A549 (cell line): ENCODE data around the gene TSHR.

ENCODE experiments used
- EP300 ChIP-seq, 2 experiments: fragments of >200 bp; sonication (Bioruptor Twin); formaldehyde crosslinking; IDR thresholded peaks; 2 replicates in 1 of 2; 3 replicates in 1 of 2; pipeline ENCODE4 v1.6.1; 2016 to 2017
- FOXS1 ChIP-seq: fragments of 250-450 bp; sonication (Bioruptor Pico); IDR thresholded peaks from 2 replicates; pipeline ENCODE4 v1.5.0; 2020; ENCODE audit warnings: mild to moderate bottlenecking, moderate library complexity
- JUNB ChIP-seq: fragments of >200 bp; sonication (Bioruptor Twin); formaldehyde crosslinking; IDR thresholded peaks from 2 replicates; pipeline ENCODE4 v1.6.1; 2016
- KDM1A ChIP-seq: fragments of 200-600 bp; sonication (generic); IDR thresholded peaks from 2 replicates; pipeline ENCODE4 v1.6.1; 2016; ENCODE audit warnings: low read depth, mild to moderate bottlenecking
- KDM5A ChIP-seq: fragments of 200-600 bp; sonication (generic); IDR thresholded peaks from 2 replicates; pipeline ENCODE4 v1.6.1; 2016; ENCODE audit warnings: antibody characterized with exemption, mild to moderate bottlenecking
- MAFK ChIP-seq: fragments of 450-650 bp; IDR thresholded peaks from 2 replicates; pipeline ENCODE4 v1.6.1; 2014; ENCODE audit not compliant: partially characterized antibody
- MAZ ChIP-seq: fragments of 150-350 bp; IDR thresholded peaks from 2 replicates; pipeline ENCODE4 v1.6.1; 2014; ENCODE audit warnings: antibody characterized with exemption, low read depth, low read length, borderline replicate concordance
- MYC ChIP-seq: IDR thresholded peaks from 2 replicates; pipeline ENCODE4 v1.6.1; 2012; ENCODE audit warnings: mild to moderate bottlenecking, inconsistent platforms, low read length, improper control_type of control experiment, borderline replicate concordance
- PHF8 ChIP-seq: fragments of 200-600 bp; sonication (generic); IDR thresholded peaks from 2 replicates; pipeline ENCODE4 v1.6.1; 2016; ENCODE audit warnings: low read depth, mild to moderate bottlenecking, antibody characterized with exemption, moderate library complexity, borderline replicate concordance
- POLR2A ChIP-seq: IDR thresholded peaks from 2 replicates; pipeline ENCODE4 v1.6.1; 2012; ENCODE audit warnings: mild to moderate bottlenecking, low read length
- TF ChIP-seq, protein P1 (sequence below): fragments of >200 bp; sonication (Bioruptor Twin); formaldehyde crosslinking; IDR thresholded peaks from 3 replicates; pipeline ENCODE4 v1.5.1; 2016
- TF ChIP-seq, protein P2 (sequence below): fragments of 150-350 bp; IDR thresholded peaks from 2 replicates; pipeline ENCODE4 v1.6.1; 2014; ENCODE audit warnings: low read depth, mild to moderate bottlenecking, low read length
- TF ChIP-seq, protein P3 (sequence below): fragments of 200-600 bp; sonication (generic); IDR thresholded peaks from 2 replicates; pipeline ENCODE4 v1.6.1; 2016; ENCODE audit warnings: antibody characterized with exemption, mild to moderate bottlenecking, moderate library complexity
- TF ChIP-seq, protein P4 (sequence below): fragments of 450-650 bp; IDR thresholded peaks from 2 replicates; pipeline ENCODE4 v1.6.1; 2014; ENCODE audit warnings: antibody characterized with exemption

DNA sequence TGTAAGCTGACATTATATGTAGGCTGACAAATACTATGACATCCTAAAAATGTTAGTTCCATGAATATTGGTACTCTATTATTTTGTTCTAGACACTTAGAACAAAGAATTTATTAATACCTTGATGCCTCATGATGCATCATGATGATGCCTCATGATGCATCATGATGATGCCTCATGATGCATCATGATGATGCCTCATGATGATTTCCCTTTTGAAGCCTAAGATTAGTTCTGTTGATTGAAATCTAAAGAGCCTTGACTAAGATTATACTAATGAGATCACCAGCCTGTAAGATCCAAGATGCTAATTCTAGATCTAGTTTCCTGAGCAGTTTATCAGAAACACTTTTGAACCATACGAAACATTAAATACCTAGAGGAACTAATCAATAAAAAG, 9.2 kb upstream of the TSHR start:
- TF ChIP-seq EP300 (IDR thresholded peaks at IDR 0.05), result no peak
- TF ChIP-seq, protein P1, sequence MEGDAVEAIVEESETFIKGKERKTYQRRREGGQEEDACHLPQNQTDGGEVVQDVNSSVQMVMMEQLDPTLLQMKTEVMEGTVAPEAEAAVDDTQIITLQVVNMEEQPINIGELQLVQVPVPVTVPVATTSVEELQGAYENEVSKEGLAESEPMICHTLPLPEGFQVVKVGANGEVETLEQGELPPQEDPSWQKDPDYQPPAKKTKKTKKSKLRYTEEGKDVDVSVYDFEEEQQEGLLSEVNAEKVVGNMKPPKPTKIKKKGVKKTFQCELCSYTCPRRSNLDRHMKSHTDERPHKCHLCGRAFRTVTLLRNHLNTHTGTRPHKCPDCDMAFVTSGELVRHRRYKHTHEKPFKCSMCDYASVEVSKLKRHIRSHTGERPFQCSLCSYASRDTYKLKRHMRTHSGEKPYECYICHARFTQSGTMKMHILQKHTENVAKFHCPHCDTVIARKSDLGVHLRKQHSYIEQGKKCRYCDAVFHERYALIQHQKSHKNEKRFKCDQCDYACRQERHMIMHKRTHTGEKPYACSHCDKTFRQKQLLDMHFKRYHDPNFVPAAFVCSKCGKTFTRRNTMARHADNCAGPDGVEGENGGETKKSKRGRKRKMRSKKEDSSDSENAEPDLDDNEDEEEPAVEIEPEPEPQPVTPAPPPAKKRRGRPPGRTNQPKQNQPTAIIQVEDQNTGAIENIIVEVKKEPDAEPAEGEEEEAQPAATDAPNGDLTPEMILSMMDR, result no peak
- no peak for TF ChIP-seq MAFK
- no peak for TF ChIP-seq POLR2A
- TF ChIP-seq, protein P2, sequence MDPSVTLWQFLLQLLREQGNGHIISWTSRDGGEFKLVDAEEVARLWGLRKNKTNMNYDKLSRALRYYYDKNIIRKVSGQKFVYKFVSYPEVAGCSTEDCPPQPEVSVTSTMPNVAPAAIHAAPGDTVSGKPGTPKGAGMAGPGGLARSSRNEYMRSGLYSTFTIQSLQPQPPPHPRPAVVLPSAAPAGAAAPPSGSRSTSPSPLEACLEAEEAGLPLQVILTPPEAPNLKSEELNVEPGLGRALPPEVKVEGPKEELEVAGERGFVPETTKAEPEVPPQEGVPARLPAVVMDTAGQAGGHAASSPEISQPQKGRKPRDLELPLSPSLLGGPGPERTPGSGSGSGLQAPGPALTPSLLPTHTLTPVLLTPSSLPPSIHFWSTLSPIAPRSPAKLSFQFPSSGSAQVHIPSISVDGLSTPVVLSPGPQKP, result no peak
- no peak for TF ChIP-seq PHF8
- no peak for TF ChIP-seq KDM1A
- no peak for TF ChIP-seq MYC
- TF ChIP-seq, protein P3, sequence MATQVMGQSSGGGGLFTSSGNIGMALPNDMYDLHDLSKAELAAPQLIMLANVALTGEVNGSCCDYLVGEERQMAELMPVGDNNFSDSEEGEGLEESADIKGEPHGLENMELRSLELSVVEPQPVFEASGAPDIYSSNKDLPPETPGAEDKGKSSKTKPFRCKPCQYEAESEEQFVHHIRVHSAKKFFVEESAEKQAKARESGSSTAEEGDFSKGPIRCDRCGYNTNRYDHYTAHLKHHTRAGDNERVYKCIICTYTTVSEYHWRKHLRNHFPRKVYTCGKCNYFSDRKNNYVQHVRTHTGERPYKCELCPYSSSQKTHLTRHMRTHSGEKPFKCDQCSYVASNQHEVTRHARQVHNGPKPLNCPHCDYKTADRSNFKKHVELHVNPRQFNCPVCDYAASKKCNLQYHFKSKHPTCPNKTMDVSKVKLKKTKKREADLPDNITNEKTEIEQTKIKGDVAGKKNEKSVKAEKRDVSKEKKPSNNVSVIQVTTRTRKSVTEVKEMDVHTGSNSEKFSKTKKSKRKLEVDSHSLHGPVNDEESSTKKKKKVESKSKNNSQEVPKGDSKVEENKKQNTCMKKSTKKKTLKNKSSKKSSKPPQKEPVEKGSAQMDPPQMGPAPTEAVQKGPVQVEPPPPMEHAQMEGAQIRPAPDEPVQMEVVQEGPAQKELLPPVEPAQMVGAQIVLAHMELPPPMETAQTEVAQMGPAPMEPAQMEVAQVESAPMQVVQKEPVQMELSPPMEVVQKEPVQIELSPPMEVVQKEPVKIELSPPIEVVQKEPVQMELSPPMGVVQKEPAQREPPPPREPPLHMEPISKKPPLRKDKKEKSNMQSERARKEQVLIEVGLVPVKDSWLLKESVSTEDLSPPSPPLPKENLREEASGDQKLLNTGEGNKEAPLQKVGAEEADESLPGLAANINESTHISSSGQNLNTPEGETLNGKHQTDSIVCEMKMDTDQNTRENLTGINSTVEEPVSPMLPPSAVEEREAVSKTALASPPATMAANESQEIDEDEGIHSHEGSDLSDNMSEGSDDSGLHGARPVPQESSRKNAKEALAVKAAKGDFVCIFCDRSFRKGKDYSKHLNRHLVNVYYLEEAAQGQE, result no peak
- no peak for TF ChIP-seq MAZ
- TF ChIP-seq FOXS1 (CRISPR knock-in tag), result no peak
- no peak for TF ChIP-seq JUNB
- no peak for TF ChIP-seq KDM5A
- TF ChIP-seq, protein P4, sequence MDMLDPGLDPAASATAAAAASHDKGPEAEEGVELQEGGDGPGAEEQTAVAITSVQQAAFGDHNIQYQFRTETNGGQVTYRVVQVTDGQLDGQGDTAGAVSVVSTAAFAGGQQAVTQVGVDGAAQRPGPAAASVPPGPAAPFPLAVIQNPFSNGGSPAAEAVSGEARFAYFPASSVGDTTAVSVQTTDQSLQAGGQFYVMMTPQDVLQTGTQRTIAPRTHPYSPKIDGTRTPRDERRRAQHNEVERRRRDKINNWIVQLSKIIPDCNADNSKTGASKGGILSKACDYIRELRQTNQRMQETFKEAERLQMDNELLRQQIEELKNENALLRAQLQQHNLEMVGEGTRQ, result no peak
